HG02678 (cell line): Measurements from ENCODE around the gene ADCY3.
"Not testable (repeated sequence)": the region's sequence is repeated elsewhere in the genome, so short reads cannot be mapped to it uniquely, and the experiment has no call there.

ENCODE experiments used
- ATAC-seq: cut with Tn5 transposase; IDR thresholded peaks from one replicate; pipeline ENCODE4 v1.9.1; 2021; ENCODE audit warnings: mild to moderate bottlenecking, moderate library complexity; ENCODE audit not compliant: unreplicated experiment

ADCY3 gene

DNA sequence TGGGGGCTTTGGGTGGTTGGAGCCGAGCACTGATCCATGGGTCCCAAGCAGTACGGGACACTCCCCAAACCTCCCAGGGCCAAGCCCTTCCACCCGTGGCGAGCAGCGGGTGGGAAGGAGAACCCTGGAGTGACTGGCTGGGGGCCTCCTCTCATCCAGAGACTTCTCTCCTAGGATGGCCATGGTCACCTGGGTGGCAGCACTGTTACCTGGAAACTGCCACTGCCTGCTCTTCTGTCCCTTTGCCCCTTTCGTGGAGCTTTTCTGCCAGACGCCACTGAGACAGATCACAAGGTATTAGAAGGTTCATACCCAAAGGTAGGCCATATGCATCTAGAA is 99.9 kb downstream of the ADCY3 start:
- ATAC-seq = no peak

DNA sequence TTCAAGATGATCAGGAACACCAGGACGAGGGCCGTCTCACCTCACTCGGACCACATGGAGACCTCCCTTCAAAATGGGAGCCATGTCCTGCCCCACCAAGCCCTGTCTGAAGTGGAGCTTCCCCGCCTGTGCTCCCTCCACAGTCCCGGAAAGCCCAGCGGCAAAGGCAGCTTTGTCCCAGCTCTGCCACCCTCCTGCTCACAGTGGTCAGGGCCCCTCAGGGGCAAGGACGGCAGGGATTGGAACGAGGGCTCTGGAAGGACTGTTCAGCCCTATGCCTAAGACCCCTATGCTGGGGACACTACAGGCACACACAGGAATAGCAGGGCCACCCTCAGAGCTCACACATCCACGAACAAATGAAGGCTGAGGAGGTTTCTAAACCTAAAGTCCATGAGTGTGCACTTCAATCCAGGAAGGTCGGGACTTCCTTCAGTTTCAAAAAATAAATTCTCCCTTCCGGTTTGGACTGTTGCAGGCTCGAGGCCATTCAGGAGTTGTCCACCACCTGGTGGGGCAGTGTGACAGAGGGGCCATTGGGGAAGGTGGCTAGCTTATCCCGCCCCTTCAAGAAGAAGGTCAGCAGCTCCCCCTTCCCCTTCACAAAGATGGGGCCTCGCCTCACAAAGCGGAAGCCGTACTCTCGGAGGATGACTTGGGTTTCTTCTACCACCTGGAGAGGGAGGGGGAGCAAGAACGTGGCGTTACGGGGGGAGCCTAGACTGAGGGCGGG is 100.4 kb downstream of the ADCY3 start:
- ATAC-seq = no peak

DNA sequence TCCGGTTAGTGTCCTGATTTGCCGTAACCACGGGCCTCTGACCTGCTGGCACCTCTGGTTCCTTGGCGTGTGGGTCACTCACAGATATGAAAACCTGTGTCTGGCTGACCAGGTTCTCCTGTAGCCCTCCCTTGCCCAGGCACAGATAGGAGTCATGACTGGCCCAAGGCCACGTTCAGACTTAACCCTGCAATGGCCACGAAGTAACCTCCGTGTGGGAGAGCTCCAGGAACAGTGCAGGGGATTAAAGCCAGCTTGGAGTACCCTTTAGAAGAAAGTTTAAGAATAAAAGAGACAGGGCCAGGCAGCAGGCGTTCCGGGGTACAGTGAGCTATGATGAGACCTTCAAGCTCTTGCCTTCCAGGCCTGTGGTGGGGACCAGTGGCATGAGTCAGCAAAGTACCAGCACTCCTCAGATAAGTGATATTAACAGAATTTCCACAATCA is 101.3 kb downstream of the ADCY3 start:
- ATAC-seq = no peak

DNA sequence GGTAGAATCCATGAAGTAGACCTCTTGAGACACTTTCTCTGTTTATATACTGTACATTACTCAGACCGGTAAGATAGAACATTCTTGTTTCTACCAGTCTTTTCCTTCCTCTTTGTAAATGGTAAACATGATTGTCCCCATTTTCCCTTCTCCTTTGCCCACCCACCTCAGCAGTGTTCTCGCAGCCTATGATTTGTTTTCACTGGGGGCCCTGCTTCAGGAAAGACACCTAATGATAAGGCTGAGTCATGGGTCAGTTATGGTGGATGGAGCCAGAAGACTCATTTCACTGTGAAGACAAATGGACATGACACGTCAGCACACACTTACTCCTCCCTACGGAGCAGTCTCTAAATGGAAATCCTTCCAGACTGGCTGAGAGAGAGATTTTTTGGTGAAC is 103.2 kb downstream of the ADCY3 start:
- no peak for ATAC-seq

DNA sequence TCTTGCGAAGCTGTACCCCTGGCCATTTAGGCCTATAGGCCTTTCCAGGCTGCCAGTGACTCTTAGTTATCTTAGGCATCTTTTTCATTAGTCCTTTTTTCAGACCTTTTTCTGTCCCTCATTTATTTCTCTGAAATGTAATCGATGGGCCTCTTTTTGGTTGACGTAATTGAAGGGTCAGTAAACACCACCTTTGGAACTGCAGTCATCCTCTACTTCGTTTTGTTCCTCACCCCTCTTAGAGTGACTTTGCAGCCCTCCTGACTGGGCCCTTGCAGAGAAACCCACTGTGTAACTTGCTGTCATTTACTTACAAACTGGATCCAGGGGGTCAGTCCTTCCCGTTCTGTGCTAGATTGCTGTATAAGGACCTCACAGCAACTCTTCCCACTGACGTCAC is 103.6 kb downstream of the ADCY3 start:
- ATAC-seq = no peak

DNA sequence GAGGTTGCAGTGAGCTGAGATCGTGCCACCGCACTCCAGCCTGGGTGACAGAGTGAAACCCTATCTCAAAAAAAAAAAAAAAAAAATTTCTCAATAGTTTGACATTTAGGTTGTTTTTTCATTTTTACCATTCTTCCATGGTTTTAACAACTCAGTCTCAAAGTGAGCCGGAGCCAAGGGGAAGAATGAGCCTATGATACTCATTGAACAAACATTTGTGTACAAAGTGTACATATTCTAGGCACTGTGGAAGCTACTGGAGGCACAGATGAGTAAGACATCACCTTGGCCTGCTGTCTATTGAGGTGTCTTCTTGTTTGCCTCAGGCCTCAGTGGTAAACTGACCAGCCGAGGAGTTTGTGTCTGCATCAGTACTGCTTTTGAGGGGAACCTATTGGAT is 104.9 kb downstream of the ADCY3 start:
- no peak for ATAC-seq

DNA sequence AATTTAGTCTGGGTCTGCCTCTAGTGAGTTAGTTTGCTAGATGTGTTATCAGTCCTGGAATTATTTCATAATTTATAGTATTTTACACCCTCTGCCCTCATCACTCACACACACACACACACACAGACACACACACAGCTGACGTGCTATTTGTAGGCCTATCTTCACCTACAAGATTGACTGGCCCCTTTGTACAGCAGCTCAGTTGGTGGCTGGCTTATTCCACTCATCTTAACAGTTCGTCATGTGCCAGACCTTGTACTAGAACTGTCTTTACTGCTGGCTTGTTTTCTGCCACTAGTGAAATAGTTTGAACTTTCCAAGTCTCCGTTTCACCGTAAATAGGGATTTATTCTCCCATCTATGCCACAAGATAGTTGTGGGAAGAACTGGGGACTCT is 105.5 kb downstream of the ADCY3 start:
- ATAC-seq = no peak

DNA sequence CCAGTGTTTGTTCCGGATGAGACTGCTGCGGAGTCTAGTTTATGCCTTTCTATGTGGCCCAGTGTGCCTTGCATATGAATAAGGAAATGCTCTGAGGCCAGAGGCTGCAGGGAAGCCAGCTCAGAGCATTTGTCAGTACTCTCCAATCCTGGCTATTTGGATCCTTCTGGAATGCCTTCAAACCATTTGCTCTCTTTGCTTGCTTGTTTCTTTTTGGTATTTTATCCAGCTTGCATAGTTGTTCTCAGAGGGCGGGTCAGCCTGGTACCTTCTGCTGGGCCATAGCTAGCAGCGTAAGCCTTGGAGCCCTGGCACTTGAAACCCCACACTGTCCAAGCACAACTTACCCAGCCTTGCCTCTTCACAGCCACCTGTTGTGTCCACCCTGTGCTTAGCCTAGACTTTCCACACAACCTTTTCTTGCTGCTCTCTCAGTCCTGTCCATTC is 106.3 kb downstream of the ADCY3 start:
- ATAC-seq = no peak

DNA sequence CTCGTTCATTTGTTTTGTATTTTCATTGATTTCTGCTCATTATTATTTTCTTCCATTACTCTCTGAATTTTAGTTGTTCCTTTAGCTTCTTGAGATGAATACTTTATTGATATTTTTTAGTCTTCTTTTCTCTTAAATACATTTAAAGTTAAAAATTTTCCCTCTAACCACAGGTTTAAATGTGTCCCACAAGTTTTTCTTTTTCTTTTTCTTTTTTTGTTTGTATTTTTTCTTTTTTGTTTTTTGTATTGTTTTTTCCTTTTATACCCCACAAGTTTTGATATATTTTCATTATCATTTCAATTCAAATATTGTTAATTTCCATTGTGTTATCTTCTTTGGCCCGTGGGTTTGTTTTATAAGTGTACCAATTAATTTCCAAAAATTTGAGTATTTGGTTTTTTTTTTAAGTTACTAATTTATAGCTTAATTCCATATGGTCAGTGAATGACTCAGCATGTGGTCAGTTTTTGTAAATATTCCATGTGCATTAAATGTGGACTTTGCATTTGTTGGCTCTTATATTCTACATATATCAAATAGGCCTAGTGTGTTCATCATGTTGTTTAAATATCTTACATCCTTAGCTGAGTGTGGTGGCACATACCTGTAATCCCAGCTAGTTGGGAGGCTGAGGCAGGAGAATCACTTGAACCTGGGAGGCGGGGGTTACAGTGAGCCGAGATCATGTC is 110.6 kb downstream of the ADCY3 start:
- no peak for ATAC-seq

DNA sequence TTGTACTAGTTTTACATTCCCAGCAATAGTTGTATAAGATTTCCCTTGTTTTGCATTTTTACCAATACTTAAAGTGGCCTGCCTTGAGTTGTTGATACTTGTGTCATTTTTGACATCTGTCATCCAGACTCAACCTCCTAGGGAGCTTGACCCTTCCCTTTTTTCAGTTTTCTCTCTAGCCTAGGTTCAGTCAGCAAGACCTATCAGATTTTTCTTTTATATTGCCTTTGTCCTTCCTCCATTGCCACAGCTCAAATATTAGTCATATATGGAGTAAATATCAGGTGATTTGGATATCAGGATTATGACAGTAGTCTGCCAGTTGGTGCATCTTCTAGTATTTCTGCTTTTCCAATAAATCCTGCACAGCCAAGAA is 113.4 kb downstream of the ADCY3 start:
- ATAC-seq = no peak

DNA sequence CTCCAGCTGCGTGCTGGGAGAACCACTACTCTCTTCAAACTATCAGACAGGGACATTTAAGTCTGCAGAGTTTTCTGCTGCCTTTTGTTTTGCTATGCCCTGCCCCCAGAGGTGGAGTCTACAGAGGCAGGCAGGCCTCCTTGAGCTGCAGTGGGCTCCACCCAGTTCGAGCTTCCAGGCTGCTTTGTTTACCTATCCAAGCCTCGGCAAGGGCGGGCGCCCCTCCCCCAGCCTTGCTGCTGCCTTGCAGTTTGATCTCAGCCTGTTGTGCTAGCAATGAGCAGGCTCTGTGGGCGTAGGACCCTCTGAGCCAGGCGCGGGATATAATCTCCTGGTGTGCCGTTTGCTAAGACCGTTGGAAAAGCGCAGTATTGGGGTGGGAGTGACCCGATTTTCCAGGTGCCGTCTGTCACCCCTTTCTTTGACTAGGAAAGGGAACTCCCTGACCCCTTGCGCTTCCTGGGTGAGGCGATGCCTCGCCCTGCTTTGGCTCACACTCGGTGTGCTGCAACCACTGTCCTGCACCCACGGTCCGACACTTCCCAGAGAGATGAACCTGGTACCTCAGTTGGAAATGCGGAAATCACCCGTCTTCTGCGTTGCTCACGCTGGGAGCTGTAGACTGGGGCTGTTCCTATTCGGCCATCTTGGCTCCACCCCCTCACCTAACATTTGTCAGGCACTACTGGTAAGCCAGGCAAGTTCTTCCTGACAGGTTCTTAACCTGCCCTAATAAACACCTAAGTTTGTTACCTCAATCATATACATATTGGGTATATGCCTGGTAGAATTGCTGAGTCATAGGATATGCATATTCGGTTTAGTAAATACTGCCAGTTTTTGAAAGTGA is 114.0 kb downstream of the ADCY3 start:
- ATAC-seq = not testable (repeated sequence)

DNA sequence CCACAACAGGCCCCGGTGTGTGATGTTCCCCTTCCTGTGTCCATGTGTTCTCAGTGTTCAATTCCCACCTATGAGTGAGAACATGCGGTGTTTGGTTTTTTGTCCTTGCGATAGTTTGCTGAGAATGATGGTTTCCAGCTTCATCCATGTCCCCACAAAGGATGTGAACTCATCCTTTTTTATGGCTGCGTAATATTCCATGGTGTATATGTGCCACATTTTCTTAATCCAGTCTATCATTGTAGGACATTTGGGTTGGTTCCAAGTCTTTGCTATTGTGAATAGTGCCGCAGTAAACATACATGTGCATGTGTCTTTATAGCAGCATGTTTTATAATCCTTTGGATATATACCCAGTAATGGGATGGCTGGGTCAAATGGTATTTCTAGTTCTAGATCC is 119.5 kb downstream of the ADCY3 start:
- ATAC-seq = not testable (repeated sequence)

DNA sequence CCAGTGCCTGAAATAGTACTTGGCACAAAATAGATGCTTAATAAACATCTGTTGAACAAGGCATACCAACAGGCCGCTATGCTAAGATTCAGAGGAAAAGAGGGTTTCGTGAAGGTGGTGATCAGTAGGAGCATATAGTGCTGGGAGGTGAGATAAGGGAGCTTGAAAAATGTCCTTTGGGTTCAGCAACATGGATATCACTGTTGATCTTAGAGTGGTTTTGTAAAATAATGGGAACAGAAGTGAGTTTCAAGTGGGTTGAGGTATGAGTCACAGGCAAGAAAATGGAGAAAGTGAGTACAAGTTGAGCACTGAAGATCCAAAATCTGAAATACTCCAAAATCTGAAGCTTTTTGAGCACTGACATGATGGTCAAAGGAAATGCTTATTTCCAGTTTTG is 122.4 kb downstream of the ADCY3 start:
- no peak for ATAC-seq

DNA sequence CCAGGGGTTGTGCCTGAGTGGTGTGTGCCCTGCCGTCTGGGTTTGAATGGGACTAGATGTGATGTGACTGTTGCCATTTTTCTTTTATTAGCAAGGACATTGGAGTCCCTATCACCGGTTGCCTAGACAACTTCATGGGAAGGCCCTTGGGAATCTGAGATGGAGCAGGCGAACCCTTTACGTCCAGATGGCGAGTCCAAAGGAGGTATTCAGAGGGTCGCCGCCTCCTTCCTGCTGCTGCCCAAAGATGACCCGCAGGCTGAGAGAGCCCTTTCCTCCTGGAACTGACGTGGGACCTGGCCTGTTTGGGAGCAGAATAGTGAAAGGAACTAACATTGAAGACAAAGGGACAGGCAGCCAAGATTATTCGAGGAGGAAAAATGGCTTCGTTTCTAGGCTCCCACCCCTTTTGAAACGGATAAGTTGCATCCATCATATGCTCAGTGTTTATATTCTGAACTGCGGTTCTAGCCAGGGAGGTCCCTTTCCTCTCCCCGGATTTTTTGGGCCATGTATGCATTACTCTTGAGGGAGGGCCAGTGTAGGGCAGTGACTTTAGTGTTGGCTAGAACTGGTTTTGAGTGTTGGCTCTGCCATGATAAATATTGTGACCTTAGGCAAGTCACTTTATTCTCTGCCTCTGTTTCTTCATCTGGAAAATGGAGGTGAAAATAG is 126.1 kb downstream of the ADCY3 start:
- no peak for ATAC-seq

DNA sequence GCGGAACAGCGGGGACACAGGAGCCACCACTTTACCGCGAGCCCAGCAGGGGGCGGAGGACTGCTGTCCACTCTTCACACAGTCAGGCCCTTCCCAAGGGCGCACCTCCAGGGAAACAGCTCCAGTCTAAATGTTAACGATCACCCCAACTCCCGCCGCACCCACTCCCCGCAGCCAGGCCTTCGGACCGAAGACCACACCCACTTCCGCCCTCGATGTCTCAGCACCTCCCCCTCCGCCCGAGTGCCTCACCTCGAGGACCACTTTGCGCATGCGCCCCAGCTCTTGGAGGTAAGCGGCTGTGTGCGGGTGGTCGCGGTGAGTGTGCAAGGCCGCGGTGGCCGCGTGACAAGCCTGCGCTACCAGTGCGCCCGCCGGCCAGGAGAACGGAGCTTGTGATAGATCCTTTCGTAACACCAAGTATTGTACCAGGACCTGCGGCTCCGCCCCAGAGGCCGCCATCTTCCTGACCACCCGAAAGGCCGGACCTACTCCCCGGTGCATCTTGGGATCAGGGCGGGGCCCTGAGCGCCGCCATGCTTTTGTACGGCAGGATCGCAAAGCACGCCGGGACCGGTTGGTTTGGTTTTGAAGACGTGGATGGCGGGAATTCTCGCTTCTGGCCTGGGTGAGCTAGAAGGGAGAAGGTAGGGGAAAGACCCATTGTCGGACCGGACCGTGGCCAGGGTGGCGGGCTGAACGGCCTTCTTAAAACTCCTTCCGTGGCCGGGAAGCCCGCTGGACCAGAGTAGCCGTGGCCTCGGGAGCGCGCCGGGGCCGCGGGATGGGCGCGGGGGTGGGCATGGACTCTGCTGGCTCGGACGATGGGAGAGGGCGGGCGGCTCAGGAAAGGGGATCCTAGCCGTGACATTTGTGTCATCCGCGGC is 126.9 kb downstream of the ADCY3 start, which contains the start of the genes CENPO and PTRHD1:
CENPO (plus strand) TSS at position 552 of the 887 bp plus-strand sequence. CDS start 495 bp downstream, outside the sequence.
PTRHD1 (minus strand) TSS at position 518 of the 887 bp plus-strand sequence; CDS start at position 504, 14 bp downstream.
- ATAC-seq = peak; percentile 92

DNA sequence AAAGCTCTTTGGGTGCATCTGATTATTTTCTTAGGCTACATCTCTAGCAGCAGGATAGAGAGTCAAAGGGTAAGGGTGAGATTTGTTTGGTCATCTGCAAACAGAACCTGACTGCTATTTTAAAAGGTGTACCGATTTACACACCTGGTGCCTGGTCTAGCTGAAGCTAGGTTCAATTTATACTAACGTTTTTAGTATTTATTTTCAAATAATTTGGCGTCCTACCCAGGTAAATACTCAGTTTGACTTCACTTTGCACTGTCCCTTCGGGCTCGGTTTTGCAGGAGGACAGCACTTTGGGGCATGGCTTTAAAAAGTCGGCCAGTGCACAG is 127.5 kb downstream of the ADCY3 start:
- ATAC-seq = no peak

DNA sequence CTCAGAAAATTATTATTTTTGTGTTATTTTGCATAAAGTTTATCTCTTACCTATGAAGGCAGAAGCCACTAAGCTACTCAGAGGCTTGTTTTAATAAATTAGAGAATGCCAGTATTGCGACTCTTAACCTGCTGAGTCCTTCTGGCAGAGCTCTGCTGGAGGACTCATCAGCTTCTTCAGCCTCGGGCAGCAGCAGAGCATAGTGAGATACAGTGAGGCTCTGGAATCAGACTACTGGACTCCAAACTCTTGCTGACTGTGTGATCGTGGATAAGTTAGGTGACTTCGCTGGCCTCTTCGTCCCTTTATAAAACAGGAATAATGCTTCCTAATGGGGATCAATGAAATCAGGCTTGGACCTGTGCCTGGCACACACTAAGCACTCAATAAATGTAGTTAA is 128.6 kb downstream of the ADCY3 start:
- ATAC-seq = no peak

DNA sequence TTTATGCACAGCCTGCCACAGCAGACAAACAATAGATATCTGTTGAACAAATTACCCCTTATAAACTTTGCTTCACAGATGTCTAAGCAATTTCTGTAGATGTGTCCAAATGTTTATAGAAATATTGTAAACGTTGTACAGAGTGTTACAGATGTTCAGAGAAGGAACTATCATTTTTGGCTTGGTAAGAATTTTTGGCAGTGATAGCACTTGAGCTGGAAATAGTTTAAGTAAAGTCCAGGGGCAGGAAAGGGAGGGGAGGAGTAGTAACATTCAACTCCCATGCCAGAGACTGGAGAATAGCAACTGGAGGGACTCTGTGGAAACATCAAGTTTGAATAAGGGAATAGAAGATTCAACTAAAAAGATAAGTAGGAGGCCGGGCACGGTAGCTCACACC is 131.2 kb downstream of the ADCY3 start:
- ATAC-seq = no peak

DNA sequence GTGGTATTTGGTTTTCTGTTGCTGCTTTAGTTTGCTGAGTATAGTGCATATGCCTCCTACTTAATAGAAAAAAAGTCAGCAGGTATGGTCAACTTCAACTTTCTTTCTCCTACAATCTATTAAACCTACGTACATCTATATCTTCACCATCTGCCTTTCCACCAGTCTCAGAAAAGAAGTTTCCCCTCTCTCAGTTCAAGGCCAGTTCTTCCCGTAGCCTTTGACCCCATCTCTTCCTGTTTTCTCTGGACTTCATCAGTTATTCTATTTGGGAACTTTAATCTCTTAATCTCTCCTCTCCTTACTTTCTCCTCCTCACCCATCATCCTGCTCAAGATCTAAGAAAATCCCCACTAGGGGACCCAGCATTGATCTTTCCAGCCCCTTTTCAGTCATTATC is 132.5 kb downstream of the ADCY3 start:
- ATAC-seq = no peak

DNA sequence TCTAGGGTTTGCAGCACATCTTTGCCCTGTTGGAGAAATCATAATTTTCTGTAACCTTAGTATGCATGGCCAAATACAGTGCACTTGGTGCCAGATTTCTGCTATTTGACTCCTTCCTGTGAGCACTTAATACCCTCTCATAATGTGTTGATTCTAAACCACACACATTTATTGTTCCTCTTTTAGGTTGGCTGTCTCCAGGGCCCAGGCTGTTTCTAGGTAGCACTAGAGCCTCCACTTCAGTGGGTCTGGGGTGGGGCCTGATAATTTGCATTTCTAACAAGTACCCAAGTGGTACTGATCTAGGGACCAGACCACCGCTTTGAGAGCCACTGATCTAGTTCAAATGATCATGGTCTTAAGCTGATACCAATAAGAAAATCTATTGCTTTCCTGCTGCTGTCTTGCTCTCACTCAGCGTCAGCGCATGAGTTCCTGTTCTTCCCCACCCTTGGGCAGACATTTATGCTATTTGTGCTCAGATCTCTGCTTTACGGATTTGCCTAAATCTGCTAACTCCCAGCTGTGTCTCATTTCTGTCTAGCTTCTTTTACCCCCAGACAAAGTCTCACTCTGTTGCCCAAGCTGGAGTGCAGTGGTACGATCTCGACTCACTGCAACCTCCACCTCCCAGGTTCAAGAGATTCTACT is 134.2 kb downstream of the ADCY3 start:
- ATAC-seq = peak; percentile 91
